H9 (cell line): ENCODE results near the gene ENOX1. TPM values are rescaled to one million over a fixed set of nuclear protein-coding genes. Genes with fewer than 3 reads are reported as not detected.

Experiments used
- DNase-seq: peaks from one replicate; pipeline ENCODE4 v3.0.0-alpha.2; 2017
- H2AFZ ChIP-seq: one replicate; pipeline ENCODE4 v1.6.1; 2013; ENCODE audit warnings: mild to moderate bottlenecking, low read length, control low read depth, moderate library complexity
- H2AK5ac ChIP-seq: 2 replicates; pipeline ENCODE4 v1.6.1; 2013; ENCODE audit warnings: low read length, control low read depth, mixed read lengths; ENCODE audit not compliant: insufficient read length
- H2BK120ac ChIP-seq: one replicate; pipeline ENCODE4 v1.6.1; 2013; ENCODE audit warnings: low read depth, mild to moderate bottlenecking, low read length, control low read depth, inconsistent platforms; ENCODE audit not compliant: poor library complexity, severe bottlenecking
- H2BK12ac ChIP-seq: 2 replicates; pipeline ENCODE4 v1.6.1; 2013; ENCODE audit warnings: low read length, control low read depth, mixed read lengths, low read depth; ENCODE audit not compliant: insufficient read length
- H2BK15ac ChIP-seq: 2 replicates; pipeline ENCODE4 v1.6.1; 2013; ENCODE audit warnings: low read depth, low read length, control low read depth
- H2BK20ac ChIP-seq: one replicate; pipeline ENCODE4 v1.6.1; 2013; ENCODE audit warnings: low read depth, mild to moderate bottlenecking, low read length, control low read depth, inconsistent platforms; ENCODE audit not compliant: poor library complexity, severe bottlenecking
- H2BK5ac ChIP-seq: 2 replicates; pipeline ENCODE4 v1.6.1; 2013; ENCODE audit warnings: low read length, control low read depth, mixed read lengths; ENCODE audit not compliant: insufficient read length
- H3K14ac ChIP-seq: 2 replicates; pipeline ENCODE4 v1.6.1; 2013; ENCODE audit warnings: low read length, control low read depth; ENCODE audit not compliant: insufficient read depth
- H3K18ac ChIP-seq: 2 replicates; pipeline ENCODE4 v1.6.1; 2013; ENCODE audit warnings: low read depth, mild to moderate bottlenecking, mixed read lengths, low read length, control low read depth; ENCODE audit not compliant: insufficient read length
- H3K23ac ChIP-seq: 2 replicates; pipeline ENCODE4 v1.6.1; 2013; ENCODE audit warnings: low read length, control low read depth, mixed read lengths, low read depth; ENCODE audit not compliant: insufficient read length
- H3K23me2 ChIP-seq: 2 replicates; pipeline ENCODE4 v1.6.1; 2013; ENCODE audit warnings: low read depth, mild to moderate bottlenecking, mixed read lengths, low read length, control low read depth; ENCODE audit not compliant: insufficient read length, poor library complexity, severe bottlenecking
- H3K27ac ChIP-seq: 2 replicates; pipeline ENCODE4 v1.5.1; 2013; ENCODE audit warnings: low read length, control low read depth, mixed read lengths, low read depth; ENCODE audit not compliant: insufficient read length
- H3K27me3 ChIP-seq: 2 replicates; pipeline ENCODE4 v1.6.1; 2013; ENCODE audit warnings: low read length, control low read depth, inconsistent platforms; ENCODE audit not compliant: insufficient read depth
- H3K4ac ChIP-seq: 2 replicates; pipeline ENCODE4 v1.6.1; 2013; ENCODE audit warnings: low read depth, mild to moderate bottlenecking, control low read depth, inconsistent platforms, low read length, moderate library complexity
- H3K4me1 ChIP-seq: 2 replicates; pipeline ENCODE4 v1.6.1; 2013; ENCODE audit warnings: low read length, control low read depth, inconsistent platforms; ENCODE audit not compliant: insufficient read depth
- H3K4me2 ChIP-seq: 2 replicates; pipeline ENCODE4 v1.6.1; 2013; ENCODE audit warnings: low read length, control low read depth, mixed read lengths; ENCODE audit not compliant: insufficient read length, insufficient read depth
- H3K56ac ChIP-seq: 2 replicates; pipeline ENCODE4 v1.6.1; 2013; ENCODE audit warnings: low read depth, mild to moderate bottlenecking, mixed read lengths, low read length, control low read depth; ENCODE audit not compliant: insufficient read length
- H3K79me1 ChIP-seq: 2 replicates; pipeline ENCODE4 v1.6.1; 2013; ENCODE audit warnings: low read depth, mild to moderate bottlenecking, moderate library complexity, low read length, control low read depth, inconsistent platforms; ENCODE audit not compliant: insufficient read depth, poor library complexity, severe bottlenecking
- H3K79me2 ChIP-seq: 2 replicates; pipeline ENCODE4 v1.6.1; 2013; ENCODE audit warnings: low read length, control low read depth, inconsistent platforms; ENCODE audit not compliant: insufficient read depth
- H3K9ac ChIP-seq: 2 replicates; pipeline ENCODE4 v1.6.1; 2013; ENCODE audit warnings: low read length, control low read depth, mixed read lengths; ENCODE audit not compliant: insufficient read length; ENCODE audit errors: extremely low read depth
- H3K9me3 ChIP-seq: one replicate; pipeline ENCODE4 v1.6.1; 2013; ENCODE audit warnings: low read depth, low read length, inconsistent platforms; ENCODE audit not compliant: control insufficient read depth
- H3T11ph ChIP-seq: one replicate; pipeline ENCODE4 v1.6.1; 2013; ENCODE audit warnings: mild to moderate bottlenecking, low read length, control low read depth, inconsistent platforms
- H4K20me1 ChIP-seq: one replicate; pipeline ENCODE4 v1.6.1; 2013; ENCODE audit not compliant: control insufficient read depth, insufficient read length, insufficient read depth
- H4K5ac ChIP-seq: 2 replicates; pipeline ENCODE4 v1.6.1; 2013; ENCODE audit warnings: low read depth, mild to moderate bottlenecking, mixed read lengths, low read length, control low read depth; ENCODE audit not compliant: insufficient read length
- H4K8ac ChIP-seq: replicated peaks from 2 replicates; pipeline ENCODE4 v1.6.1; 2013; ENCODE audit warnings: low read length, control low read depth, mixed read lengths, low read depth; ENCODE audit not compliant: insufficient read length
- H4K91ac ChIP-seq: 2 replicates; pipeline ENCODE4 v1.6.1; 2013; ENCODE audit warnings: low read depth, mild to moderate bottlenecking, moderate library complexity, mixed read lengths, low read length, control low read depth; ENCODE audit not compliant: insufficient read length
- H3K27ac Mint-ChIP-seq, 3 experiments: 2 replicates in 2 of 3; 3 replicates in 1 of 3; pipeline ENCODE4 v1.8.0; 2020 to 2021; ENCODE audit warnings: mixed read lengths in 3 of 3, mild to moderate bottlenecking in 1 of 3, moderate library complexity in 1 of 3
- H3K27me3 Mint-ChIP-seq: 2 replicates; pipeline ENCODE4 v1.8.0; 2021; ENCODE audit warnings: low read depth, mild to moderate bottlenecking, moderate library complexity, mixed read lengths
- H3K36me3 Mint-ChIP-seq, 3 experiments: 2 replicates in 2 of 3; 3 replicates in 1 of 3; pipeline ENCODE4 v1.8.0; 2020 to 2021; ENCODE audit warnings: low read depth in 3 of 3, mixed read lengths in 3 of 3; ENCODE audit not compliant: insufficient read depth in 1 of 3
- H3K4me1 Mint-ChIP-seq, 2 experiments: 2 replicates each; pipeline ENCODE4 v1.8.0; 2020; ENCODE audit warnings: mixed read lengths in 2 of 2
- H3K4me3 Mint-ChIP-seq, 2 experiments: 2 replicates in 1 of 2; 3 replicates in 1 of 2; pipeline ENCODE4 v1.8.0; 2020 to 2021; ENCODE audit warnings: mild to moderate bottlenecking in 2 of 2, mixed read lengths in 2 of 2, moderate library complexity in 1 of 2
- H3K9me3 Mint-ChIP-seq, 2 experiments: 2 replicates in 1 of 2; 3 replicates in 1 of 2; pipeline ENCODE4 v1.8.0; 2020; ENCODE audit warnings: mild to moderate bottlenecking in 2 of 2, mixed read lengths in 2 of 2, moderate library complexity in 1 of 2
- WGBS: extraction: QIAGEN DNeasy Blood & Tissue Kit; methylation state at CpG from one replicate; pipeline ENCODE4 v1.1.7; 2013; ENCODE audit warnings: missing lambda C conversion rate, low lambda C conversion rate, mixed read lengths; ENCODE audit not compliant: insufficient read length; ENCODE audit errors: extremely low coverage; 5-methylcytosine and 5-hydroxymethylcytosine counted together
- total RNA-seq: library from RNA; stranded (reverse); gene quantifications from 2 replicates; pipeline ENCODE4 v1.2.1, GENCODE V29; 2021
- TF ChIP-seq, protein P1 (sequence below): fragments of 200-600 bp; sonication (generic); conservative IDR thresholded peaks from 3 replicates; pipeline ENCODE4 v1.8.0; 2021; ENCODE audit warnings: antibody characterized with exemption, mild to moderate bottlenecking

The ENOX1 gene
- total RNA-seq, 1 experiment from 2014 or later, result 0.24 TPM

DNA sequence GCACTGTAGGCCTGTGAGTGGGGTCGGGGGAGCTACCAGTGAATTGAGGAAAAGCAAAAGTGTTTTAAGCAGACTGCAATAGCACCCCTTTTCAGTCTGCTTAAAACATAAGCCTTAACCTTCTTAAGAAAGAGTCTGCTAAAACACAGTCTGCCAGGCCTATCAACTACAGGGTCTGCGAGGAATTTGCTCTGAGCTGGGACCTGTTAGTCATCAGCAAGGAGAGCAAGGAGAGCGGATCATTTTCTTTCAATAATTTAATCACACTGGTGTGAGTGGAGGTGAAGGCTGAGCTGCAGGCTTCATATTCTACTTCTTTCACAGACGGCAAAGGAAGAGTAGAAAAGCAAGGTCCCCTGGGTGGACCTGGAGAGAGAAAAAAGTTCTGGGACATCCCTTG is 342.7 kb downstream of the ENOX1 start:
- Histone ChIP-seq H4K20me1 (no peaks in the 10 kb centered on the region), H3K27ac (no peak overlapping the region), H3K27me3 (no peaks in the 10 kb centered on the region), H2BK15ac (no peak overlapping the region), H3K4me1 (no peaks in the 10 kb centered on the region), H3T11ph (no peak overlapping the region), H3K9me3 (no peaks in the 10 kb centered on the region), H3K79me1 (no peaks in the 10 kb centered on the region), H3K18ac (no peak overlapping the region), H4K91ac (no peak overlapping the region), H2BK20ac (no peak overlapping the region), H3K79me2 (no peaks in the 10 kb centered on the region), H2BK120ac (no peak overlapping the region), H3K56ac (no peak overlapping the region), H2BK12ac (no peak overlapping the region), H3K9ac (no peak overlapping the region), H2AK5ac (no peak overlapping the region), H3K23me2 (no peaks in the 10 kb centered on the region), H2BK5ac (no peak overlapping the region), H3K23ac (no peak overlapping the region), H3K14ac (no peak overlapping the region), H3K4me2 (no peak overlapping the region), H4K5ac (no peak overlapping the region), H4K8ac (no peak overlapping the region), H2AFZ (no peak overlapping the region), H3K4ac (no peak overlapping the region)
- Mint-ChIP-seq H3K27ac (no peak overlapping the region; a peak in 2 of 7 replicates), H3K4me3 (no peak overlapping the region), H3K9me3 (no peaks in the 10 kb centered on the region), H3K36me3 (no peaks in the 10 kb centered on the region), H3K4me1 (peaks cover 15 to 17% of the 10 kb centered on the region in 2 experiments), H3K27me3 (no peaks in the 10 kb centered on the region; the same call in 1 of the 2 replicates)
- WGBS, result no CpG with 5 or more reads among the region's 4 CpGs
- TF ChIP-seq, protein P1, sequence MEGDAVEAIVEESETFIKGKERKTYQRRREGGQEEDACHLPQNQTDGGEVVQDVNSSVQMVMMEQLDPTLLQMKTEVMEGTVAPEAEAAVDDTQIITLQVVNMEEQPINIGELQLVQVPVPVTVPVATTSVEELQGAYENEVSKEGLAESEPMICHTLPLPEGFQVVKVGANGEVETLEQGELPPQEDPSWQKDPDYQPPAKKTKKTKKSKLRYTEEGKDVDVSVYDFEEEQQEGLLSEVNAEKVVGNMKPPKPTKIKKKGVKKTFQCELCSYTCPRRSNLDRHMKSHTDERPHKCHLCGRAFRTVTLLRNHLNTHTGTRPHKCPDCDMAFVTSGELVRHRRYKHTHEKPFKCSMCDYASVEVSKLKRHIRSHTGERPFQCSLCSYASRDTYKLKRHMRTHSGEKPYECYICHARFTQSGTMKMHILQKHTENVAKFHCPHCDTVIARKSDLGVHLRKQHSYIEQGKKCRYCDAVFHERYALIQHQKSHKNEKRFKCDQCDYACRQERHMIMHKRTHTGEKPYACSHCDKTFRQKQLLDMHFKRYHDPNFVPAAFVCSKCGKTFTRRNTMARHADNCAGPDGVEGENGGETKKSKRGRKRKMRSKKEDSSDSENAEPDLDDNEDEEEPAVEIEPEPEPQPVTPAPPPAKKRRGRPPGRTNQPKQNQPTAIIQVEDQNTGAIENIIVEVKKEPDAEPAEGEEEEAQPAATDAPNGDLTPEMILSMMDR, result no peak
- DNase-seq, result no peak
